GM06990 (cell line): ENCODE measurements around the gene SRP68.

Experiments used
- DNase-seq: peaks from one replicate; pipeline ENCODE4 v3.0.0-alpha.2; 2011; ENCODE audit not compliant: insufficient read length; ENCODE audit errors: extremely low read depth
- H3K27me3 ChIP-seq: replicated peaks from 2 replicates; pipeline ENCODE4 v1.6.0; 2011; ENCODE audit warnings: low read length; ENCODE audit not compliant: control insufficient read depth, insufficient read depth
- H3K36me3 ChIP-seq: 2 replicates; pipeline ENCODE4 v1.5.1; 2011; ENCODE audit warnings: low read length; ENCODE audit not compliant: control insufficient read depth, insufficient read depth
- H3K4me3 ChIP-seq: replicated peaks from 2 replicates; pipeline ENCODE4 v1.5.1; 2011; ENCODE audit warnings: low read depth, mild to moderate bottlenecking, control low read depth, low read length
- TF ChIP-seq, protein P1 (sequence below): IDR thresholded peaks from 2 replicates; pipeline ENCODE4 v1.5.1; 2011; ENCODE audit warnings: low read length, control low read depth, mild to moderate bottlenecking, inconsistent platforms; ENCODE audit not compliant: insufficient read depth, poor library complexity, severe bottlenecking

Gene SRP68

DNA sequence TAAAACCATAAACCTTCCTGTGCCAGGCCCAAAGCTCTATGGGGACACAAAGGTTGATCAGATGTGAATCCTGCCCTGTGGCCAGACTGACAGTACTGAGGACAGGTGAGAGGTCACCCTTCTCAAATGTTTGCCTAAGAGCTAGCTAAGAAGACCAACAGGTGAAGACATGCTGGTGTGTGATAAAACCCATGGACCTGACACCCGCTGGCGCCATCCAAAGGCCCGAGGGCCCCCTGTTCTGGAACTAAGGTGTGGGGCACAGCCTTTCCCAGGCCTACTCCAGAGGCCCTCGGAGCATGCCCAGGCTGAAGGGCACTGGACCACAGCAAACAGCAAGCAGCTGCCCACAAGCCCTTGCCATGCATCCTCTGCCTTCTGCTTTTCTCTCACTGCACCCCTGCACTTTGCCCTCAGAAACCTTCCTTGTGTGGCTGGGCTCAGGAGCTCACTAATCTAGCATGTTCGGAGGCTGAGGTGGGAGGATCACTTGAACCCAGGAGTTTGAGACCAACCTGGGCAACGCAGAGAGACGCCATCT is 76.9 kb downstream of the SRP68 start:
- TF ChIP-seq, protein P1, sequence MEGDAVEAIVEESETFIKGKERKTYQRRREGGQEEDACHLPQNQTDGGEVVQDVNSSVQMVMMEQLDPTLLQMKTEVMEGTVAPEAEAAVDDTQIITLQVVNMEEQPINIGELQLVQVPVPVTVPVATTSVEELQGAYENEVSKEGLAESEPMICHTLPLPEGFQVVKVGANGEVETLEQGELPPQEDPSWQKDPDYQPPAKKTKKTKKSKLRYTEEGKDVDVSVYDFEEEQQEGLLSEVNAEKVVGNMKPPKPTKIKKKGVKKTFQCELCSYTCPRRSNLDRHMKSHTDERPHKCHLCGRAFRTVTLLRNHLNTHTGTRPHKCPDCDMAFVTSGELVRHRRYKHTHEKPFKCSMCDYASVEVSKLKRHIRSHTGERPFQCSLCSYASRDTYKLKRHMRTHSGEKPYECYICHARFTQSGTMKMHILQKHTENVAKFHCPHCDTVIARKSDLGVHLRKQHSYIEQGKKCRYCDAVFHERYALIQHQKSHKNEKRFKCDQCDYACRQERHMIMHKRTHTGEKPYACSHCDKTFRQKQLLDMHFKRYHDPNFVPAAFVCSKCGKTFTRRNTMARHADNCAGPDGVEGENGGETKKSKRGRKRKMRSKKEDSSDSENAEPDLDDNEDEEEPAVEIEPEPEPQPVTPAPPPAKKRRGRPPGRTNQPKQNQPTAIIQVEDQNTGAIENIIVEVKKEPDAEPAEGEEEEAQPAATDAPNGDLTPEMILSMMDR: no peak
- Histone ChIP-seq H3K4me3 (no peak overlapping the region), H3K36me3 (peaks cover 2% of the 10 kb centered on the region; the same call in 1 of the 2 replicates), H3K27me3 (no peaks in the 10 kb centered on the region)
- no peak for DNase-seq

DNA sequence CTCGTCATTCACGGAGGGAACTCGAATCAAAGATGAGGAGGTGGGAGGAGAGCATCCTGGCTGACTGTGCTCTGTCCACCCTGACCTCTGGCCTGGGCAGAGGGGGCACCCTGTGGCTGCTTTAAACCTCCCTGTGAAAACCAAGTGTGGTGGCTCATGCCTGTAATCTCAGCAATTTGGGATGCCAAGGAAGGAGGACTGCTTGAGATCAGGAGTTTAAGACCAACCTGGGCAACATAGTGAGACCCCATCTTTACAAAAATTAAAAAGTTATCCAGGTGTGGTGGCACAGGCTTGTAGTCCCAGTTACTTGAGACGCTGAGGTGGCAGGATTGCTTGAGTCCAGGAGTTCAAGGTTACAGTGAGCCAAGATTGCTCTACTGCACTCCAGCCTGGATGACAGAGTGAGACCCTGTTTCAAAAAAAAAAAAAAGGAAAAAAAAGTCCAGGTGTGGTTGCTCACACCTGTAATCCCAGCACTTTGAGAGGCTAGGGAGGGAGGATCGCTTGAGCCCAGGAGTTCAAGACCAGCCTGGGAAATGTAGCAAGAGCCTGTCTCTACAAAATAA is 77.4 kb downstream of the SRP68 start:
- H3K36me3 ChIP-seq: peaks cover 1% of the 10 kb centered on the region; the same call in 1 of the 2 replicates
- no peak overlapping the region for H3K4me3 ChIP-seq
- DNase-seq: no peak
- TF ChIP-seq, protein P1: no peak
- no peaks in the 10 kb centered on the region for H3K27me3 ChIP-seq

DNA sequence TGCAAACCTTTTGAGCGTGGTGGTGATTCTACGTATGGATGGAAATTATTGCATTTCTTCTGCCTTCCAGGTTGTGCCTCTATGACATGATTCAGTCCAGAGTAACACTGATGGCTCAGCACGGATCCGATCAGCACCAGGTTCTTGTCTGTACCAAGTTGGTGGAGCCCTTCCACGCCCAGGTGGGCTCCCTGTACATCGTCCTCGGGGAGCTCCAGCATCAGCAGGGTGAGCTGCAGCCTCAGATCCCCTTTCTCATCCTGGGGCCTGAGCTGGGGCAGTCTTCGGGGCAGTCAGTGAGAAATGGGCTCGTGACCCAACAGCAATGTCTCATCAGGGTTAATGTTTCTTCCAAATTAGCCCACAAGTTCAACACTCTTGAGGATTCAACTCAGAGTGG is 80.9 kb downstream of the SRP68 start:
- no peak overlapping the region for H3K4me3 ChIP-seq

More for the DNA sequence above, 80.9 kb downstream of the SRP68 start:
- peaks cover 3% of the 10 kb centered on the region; the same call in 1 of the 2 replicates for H3K36me3 ChIP-seq
- no peaks in the 10 kb centered on the region for H3K27me3 ChIP-seq
- TF ChIP-seq, protein P1: no peak
- no peak for DNase-seq
